ENCODE data around the gene NCOR2. TPM values are rescaled to one million over a fixed set of nuclear protein-coding genes. Genes with fewer than 3 reads are reported as not detected.

NCOR2 gene
- total and polyA plus RNA-seq, 12 donors: 16.9 to 243 (median 173) TPM

DNA sequence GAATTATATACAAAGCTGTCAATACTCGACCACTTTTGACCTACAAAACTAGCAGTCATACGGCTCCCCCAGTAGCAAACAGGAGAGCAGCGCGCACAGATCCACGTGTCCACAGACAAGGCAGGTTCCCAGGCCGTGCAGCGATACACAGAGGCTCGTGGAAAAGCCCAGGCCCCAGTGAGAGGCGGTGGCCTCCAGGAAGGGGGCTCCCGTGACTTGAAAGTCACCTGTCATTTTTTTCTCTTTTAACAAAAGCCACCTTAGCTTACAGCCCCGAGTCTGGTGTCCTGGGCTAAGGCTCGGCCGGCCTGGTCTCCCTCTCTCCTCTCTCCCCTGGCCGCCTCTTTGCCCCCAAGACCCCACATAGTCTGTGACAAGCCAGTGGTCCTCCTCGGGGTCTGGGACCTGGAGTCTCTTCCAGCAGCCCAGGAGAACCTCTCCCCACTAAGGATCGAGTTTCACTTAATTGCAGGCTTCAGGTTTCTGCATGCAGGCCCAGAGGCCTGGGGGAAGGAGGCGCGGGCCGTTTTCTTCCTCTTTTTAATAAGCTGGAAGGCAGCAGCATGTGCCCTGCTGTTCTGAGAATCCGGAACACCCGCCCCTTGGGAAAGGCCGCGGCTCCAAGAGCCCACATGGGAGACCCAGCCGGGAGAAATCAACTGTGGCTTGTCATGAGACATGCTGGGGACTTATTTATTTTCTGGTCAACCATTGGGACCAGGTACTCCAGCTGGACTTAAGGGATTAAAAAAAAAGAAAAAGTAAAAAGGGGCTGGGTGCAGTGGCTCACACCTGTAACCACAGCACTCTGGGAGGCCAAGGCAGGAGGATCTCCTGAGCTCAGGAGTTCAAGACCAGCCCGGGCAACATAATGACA is 15.9 kb downstream of the NCOR2 start:
- H3K4me1 ChIP-seq (replicated peaks in 1 of 2): peaks cover 42 to 87% of the 10 kb centered on the region in 2 donors
- DNase-seq: peak in 3 of 7 donors; percentile 56 to 63 (median 60)
- TF ChIP-seq, protein P1, sequence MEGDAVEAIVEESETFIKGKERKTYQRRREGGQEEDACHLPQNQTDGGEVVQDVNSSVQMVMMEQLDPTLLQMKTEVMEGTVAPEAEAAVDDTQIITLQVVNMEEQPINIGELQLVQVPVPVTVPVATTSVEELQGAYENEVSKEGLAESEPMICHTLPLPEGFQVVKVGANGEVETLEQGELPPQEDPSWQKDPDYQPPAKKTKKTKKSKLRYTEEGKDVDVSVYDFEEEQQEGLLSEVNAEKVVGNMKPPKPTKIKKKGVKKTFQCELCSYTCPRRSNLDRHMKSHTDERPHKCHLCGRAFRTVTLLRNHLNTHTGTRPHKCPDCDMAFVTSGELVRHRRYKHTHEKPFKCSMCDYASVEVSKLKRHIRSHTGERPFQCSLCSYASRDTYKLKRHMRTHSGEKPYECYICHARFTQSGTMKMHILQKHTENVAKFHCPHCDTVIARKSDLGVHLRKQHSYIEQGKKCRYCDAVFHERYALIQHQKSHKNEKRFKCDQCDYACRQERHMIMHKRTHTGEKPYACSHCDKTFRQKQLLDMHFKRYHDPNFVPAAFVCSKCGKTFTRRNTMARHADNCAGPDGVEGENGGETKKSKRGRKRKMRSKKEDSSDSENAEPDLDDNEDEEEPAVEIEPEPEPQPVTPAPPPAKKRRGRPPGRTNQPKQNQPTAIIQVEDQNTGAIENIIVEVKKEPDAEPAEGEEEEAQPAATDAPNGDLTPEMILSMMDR (IDR thresholded peaks at IDR 0.05): no peak
- TF ChIP-seq POLR2A (IDR thresholded peaks at IDR 0.05): no peak
- no peak overlapping the region for H3K4me3 ChIP-seq
- H3K27me3 ChIP-seq: no peaks in the 10 kb centered on the region
- H3K27ac ChIP-seq: peak overlapping the region in 4 of 5 donors; percentile 26 to 89 (median 79)
- intact Hi-C loops (cut with DNase I): no loop called here
- 50 to 55% (median 53%) methylated on average over 17 to 25 of the region's 25 CpGs for WGBS, 4 donors
- no peaks in the 10 kb centered on the region for H3K36me3 ChIP-seq (replicated peaks in 1 of 2)
- H3K9me3 ChIP-seq (replicated peaks in 1 of 3): no peaks in the 10 kb centered on the region

DNA sequence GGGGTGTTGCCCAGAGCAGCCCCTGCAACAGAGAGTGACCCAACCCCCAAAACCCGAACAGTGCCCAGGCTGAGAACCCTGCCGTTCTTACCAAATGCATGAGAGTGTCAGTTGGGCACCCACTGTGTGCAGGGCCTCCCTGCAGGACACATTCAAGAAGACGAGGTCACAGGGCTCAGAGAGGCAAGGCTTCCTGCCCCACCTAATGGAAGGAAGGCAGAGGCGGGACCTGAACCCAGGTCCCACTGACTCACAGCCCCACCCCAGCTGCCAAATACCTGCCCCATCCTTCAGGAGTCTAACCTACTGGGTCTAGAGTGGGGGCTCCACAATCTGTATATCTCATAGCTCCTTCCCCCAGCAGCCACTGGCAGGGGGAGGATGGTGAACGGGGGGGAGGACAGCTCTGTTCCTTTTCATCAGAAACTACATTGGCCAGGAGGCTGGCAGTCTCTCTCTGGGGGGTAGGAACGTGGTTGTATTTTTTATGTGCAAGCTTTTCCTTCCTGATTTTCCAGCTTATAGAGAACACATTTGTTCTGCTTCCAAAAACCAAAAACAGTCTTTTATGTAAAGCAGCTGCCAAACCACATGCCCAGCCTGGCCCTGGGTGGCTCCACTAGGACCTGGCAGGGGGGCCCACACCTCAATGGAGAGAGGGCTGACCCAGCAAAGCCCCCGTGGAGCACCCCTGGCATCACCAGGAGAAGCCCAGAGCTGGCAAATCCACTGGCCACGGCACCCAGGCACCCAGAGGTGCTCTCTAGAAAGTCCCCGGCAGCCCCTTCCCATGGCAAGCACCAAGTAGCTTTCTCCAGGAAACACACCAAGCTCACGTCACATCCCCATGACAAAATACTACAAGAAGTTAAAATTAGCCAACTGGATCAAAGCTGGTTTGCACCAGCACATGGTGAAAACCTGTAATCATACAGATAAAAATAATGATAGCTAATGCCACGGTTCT is 17.0 kb downstream of the NCOR2 start:
- intact Hi-C loops (cut with DNase I): no loop called here
- DNase-seq: no peak

DNA sequence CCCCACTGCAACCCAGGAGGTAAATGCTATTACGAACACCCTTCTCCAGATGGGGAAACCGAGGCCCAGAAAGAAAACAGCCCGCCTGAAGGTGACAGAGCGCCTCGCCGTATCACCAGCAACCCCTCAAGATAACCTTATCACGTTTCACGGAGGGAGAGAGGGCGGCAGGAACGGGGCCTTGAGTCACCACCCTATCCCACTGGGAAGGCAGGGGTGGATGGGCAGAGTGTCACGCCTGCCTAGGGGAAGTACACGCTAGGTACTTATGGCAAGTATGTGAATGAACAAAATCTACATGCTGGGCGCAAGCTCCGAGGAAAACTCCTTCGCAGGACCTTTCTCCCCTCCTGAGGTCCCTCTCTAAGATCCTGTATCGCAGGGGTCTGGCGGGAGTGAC is 17.8 kb downstream of the NCOR2 start:
- peak overlapping the region in 4 of 5 donors; percentile 41 to 89 (median 79) for H3K27ac ChIP-seq
- H3K4me3 ChIP-seq: no peak overlapping the region
- DNase-seq: peak in 4 of 7 donors; percentile 51 to 73 (median 66)
- no peak for TF ChIP-seq POLR2A (IDR thresholded peaks at IDR 0.05)
- TF ChIP-seq, protein P1 (IDR thresholded peaks at IDR 0.05): no peak
- no peaks in the 10 kb centered on the region for H3K36me3 ChIP-seq (replicated peaks in 1 of 2)
- 41 to 61% (median 50%) methylated on average over 12 to 17 of the region's 17 CpGs for WGBS, 4 donors
- H3K4me1 ChIP-seq (replicated peaks in 1 of 2): peaks cover 53 to 88% of the 10 kb centered on the region in 2 donors
- no peaks in the 10 kb centered on the region for H3K9me3 ChIP-seq (replicated peaks in 1 of 3)
- intact Hi-C loops (cut with DNase I): no loop called here
- H3K27me3 ChIP-seq: no peaks in the 10 kb centered on the region

More for the DNA sequence above, 17.0 kb downstream of the NCOR2 start:
- Histone ChIP-seq H3K4me3 (no peak overlapping the region), H3K27ac (peak overlapping the region in 4 of 5 donors; percentile 26 to 89 (median 79)), H3K36me3 (replicated peaks in 1 of 2) (no peaks in the 10 kb centered on the region), H3K27me3 (no peaks in the 10 kb centered on the region), H3K4me1 (replicated peaks in 1 of 2) (peaks cover 53 to 88% of the 10 kb centered on the region in 2 donors), H3K9me3 (replicated peaks in 1 of 3) (no peaks in the 10 kb centered on the region)
- no peak for TF ChIP-seq POLR2A (IDR thresholded peaks at IDR 0.05)
- TF ChIP-seq, protein P1 (IDR thresholded peaks at IDR 0.05): no peak
- WGBS, 4 donors: 36 to 57% (median 51%) methylated on average over 5 to 11 of the region's 11 CpGs
